IPS-NIHi7 (cell line): ENCODE results near the gene SLC9C1.

ENCODE experiments used
- DNase-seq: peaks from one replicate; pipeline ENCODE4 v3.0.0; 2012; ENCODE audit warnings: mixed read lengths; ENCODE audit errors: extremely low spot score

The SLC9C1 gene

DNA sequence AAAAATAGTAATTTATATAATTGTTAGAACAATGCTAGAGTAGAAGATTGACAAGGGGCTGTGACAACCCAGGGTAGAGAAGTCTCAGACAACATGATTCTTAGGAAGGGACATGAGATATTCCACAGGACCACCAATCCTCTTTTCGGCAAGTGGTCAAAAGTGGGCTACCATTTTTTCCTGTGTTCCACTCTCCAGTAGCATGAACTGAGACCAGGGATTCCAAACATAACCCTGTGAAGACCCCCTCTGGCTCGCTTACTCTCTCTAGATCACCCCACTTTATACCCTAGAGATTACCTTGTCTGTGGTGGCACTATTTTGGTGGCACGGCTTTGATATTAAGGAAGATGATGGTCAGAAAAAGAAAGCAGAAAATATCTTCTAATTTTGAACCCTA, 161.9 kb downstream of the SLC9C1 start:
- DNase-seq: no peak

GRCh38 chr3:112131111-112131510, 162.9 kb downstream of the SLC9C1 start:
- no peak for DNase-seq

DNA sequence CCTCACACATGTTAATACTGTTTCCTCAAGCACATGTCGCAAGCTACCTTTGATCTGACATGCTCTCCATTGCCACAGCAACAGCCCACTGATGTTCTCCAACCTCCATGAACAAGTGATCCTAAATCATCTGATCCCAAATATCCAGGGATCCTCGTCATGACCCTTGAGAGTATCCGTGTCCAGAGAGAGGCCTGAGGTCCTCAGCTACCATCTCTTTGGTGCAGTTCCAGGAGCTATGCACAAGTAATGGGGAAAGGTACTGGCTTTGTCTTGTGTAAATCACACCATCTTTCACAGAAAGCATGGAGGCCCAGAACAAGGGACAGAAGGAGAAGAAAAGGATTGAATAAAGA, 163.4 kb downstream of the SLC9C1 start:
- no peak for DNase-seq

- no peak for DNase-seq
Measured at GRCh38 chr3:112129925-112130637, 163.9 kb downstream of the SLC9C1 start.

DNA sequence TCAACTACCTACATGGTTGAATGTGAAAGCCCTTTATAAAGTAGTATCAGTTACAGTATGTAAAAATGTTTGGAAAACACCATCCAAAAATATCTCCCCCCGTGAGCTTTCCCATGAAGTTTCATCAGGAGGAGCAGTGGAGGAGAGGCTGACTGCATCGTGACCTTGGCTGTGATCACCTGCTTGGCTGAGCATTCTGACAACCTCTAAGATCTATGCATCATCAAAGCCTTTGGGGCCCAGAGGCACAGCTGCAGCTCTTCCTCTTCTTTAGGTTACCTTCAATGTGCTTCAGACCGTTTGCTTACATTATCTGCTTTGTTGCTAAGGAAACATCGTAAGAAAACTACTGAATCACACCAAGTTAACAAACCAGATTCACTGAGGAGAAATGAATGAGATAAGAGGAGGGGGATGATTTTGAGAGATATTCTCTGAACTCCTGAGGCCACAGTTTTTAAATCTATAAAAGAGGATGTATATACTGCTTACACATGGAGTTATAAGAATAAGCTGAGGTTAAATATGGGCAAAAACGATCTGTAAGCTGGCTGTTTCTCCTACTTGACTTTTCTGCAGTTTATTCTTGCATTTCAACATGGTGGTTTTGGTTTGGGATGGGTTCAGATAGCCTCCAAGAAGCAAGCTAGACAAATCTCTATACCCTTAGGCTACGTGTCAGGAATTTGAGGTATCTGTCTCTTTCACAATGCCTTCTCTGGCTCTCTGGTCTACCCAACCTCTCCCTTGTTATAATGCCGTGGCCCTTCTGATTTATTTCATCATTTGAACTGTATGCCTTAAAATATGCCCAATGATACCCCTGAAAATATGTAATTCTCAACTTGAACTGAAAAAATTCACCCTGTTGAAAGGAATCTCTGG, 164.9 kb downstream of the SLC9C1 start:
- DNase-seq: peak; percentile 24

DNA sequence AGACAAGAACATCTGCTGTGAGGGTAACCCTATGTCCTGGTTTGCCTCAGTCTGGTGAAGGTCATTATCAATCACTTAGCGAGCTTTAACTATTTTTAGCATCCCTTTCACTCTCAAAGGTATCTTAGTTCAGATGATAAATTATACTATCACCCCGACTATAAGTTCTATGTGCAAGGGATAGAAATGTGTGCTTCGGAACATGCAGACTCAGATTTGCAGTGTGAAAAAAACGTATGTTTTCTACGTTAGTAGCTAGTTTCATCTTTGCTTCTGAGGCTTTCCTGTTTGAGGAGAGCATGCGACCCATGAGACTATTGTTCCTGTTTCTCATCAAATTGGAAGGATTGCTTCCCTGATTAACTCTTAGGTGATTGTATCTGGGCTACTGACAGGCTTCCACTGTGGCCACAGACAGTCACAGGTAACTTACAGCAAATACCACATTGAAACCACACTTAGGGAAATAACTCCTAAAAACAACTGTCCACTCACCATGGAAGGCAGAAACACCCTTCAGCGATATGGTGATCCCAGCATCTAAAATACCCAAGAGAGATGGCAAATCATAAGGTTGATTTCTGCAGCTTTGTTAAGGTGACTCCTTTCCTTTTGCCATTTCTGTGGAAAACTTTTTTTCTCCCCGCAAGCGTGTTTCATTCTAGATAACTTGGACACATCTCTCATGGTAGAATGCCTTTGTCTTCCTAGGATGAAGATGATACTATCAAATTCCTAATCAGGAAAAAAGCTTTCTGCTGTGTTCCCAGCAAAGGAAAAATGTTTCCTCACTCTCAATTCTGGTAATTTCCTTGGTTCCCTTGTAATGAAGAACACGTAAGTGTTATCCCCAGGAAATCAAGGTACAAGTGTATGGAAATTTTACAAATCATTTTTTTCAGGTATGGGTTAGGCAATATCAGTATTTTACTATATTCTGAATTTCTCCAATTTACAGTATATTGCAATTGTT, 166.2 kb downstream of the SLC9C1 start:
- no peak for DNase-seq

GRCh38 chr3:112126511-112126911, 167.5 kb downstream of the SLC9C1 start:
- DNase-seq: peak; percentile 64

- no peak for DNase-seq
Measured at GRCh38 chr3:112124907-112125607, 169.0 kb downstream of the SLC9C1 start.

DNA sequence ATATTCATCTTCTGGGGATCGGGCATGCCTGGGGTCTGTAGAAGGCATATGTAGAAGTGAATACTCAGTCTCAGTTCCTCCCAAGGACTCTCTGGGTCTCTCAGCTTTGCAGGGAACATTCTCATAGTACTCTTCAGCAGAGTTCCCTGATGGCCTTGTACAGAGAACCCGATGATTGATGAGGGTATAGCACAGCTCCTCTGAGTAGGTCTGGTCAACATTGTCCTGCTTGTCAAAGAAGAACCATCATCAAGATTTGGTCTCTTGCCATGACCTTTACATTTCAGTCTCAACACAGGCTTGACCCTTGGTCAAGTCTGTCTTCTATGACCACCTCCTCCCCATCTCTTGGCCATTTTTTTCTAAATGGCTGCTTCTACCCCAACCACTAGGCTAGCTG, 170.5 kb downstream of the SLC9C1 start:
- DNase-seq: no peak

DNA sequence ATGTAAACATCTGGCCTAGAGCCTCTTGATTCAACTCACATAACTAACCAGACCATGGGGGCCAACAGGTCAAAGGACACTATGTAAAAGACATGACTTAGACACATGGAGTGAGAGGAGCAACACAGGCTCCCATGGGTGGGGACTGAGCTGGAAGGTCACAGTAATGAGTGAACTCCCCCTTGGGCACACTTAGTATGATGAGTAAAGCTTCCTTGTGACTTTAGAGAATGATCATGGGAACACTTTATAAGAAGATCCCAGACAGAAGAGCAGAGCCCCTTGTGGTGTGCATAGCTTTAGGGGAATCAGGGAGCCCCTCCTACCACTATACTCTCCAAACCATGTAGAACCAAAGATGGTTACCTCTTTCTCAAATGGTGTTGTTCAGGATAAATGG, 171.1 kb downstream of the SLC9C1 start:
- DNase-seq: no peak

- no peak for DNase-seq
Measured at GRCh38 chr3:112121577-112122547, 172.2 kb downstream of the SLC9C1 start.

- no peak for DNase-seq
Measured at GRCh38 chr3:112119962-112120836, 173.8 kb downstream of the SLC9C1 start.

DNA sequence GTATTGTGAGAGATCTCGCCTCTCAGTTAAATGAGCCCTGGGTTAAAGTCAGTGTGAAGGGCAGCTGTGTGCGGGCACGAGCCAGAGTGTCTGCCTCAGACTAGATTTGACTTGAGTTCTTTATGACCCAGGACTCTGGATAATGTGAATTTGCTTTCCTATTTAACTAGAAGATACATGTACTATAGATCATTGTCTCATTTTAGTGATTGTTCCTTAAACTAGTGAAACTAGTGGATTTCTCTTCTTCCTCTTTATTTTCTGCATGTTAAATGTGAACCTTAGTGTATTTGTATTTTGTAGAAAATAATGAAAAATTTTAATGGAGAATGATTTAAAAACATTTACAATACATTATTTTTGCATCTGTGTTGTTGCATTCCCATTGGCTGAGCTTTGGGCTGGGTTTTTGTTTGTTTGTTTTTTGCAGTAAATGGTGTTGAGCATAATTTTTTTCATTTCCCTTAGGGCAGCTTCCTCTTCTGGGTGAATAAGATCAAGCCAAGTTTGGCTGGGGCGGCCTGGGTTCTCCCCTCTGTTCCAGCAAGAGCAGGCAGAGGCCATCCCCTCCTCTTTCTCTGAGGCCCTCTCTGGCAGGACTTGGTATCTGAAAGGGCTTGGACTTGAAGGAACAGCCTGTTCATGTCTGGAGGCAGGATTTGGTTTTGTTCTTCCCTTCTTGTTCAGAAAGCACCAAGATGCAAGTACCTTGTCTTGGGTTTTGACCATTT, 176.0 kb downstream of the SLC9C1 start:
- DNase-seq: peak; percentile 26

DNA sequence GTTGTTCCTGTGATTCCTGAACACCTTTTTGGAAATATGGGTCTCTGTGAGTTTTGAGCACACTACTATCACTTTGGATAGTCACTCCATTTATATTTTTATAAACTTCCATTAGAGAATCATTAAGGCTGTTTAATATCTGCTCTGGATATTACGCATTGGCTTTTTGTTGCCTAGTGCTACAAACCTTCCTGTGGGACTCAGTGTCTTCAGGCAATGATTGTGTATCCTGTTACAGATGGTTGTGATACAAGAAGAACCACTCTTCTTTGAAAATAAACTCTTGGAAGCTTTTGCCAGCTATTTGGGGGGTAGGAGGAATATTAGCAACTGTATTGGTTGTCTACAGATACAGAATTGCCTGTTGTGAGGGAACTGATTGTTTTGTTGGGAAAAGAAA, 176.6 kb downstream of the SLC9C1 start:
- no peak for DNase-seq

GRCh38 chr3:112116748-112117186, 177.2 kb downstream of the SLC9C1 start:
- no peak for DNase-seq

- DNase-seq: no peak
Measured at GRCh38 chr3:112115806-112116383, 178.1 kb downstream of the SLC9C1 start.

GRCh38 chr3:112115161-112115739, 178.8 kb downstream of the SLC9C1 start:
- no peak for DNase-seq
